Endodermal cell (in vitro differentiated cells): Measurements from ENCODE around the gene TRIM26. TPM values are rescaled to one million over a fixed set of nuclear protein-coding genes. Genes with fewer than 3 reads are reported as not detected.

Experiments
- DNase-seq: peaks from one replicate; pipeline ENCODE4 v3.0.0-alpha.2; 2017
- H3K27ac ChIP-seq: 2 replicates; pipeline ENCODE4 v1.5.1; 2013; ENCODE audit warnings: mild to moderate bottlenecking, low read depth, low read length, moderate library complexity
- H3K27me3 ChIP-seq: 2 replicates; pipeline ENCODE4 v1.6.1; 2013; ENCODE audit warnings: mild to moderate bottlenecking, low read length, moderate library complexity; ENCODE audit not compliant: insufficient read depth, control insufficient read depth, poor library complexity, severe bottlenecking
- H3K36me3 ChIP-seq: 2 replicates; pipeline ENCODE4 v1.7.0; 2013; ENCODE audit warnings: mild to moderate bottlenecking, low read length, moderate library complexity; ENCODE audit not compliant: control insufficient read depth, insufficient read depth
- H3K4me1 ChIP-seq: one replicate; pipeline ENCODE4 v1.7.0; 2013; ENCODE audit warnings: low read length; ENCODE audit not compliant: control insufficient read depth, insufficient read depth
- H3K4me3 ChIP-seq: 2 replicates; pipeline ENCODE4 v1.5.1; 2013; ENCODE audit warnings: mild to moderate bottlenecking, low read length, moderate library complexity
- H3K9ac ChIP-seq: 2 replicates; pipeline ENCODE4 v1.6.1; 2013; ENCODE audit warnings: mild to moderate bottlenecking, low read length, moderate library complexity; ENCODE audit not compliant: poor library complexity, severe bottlenecking; ENCODE audit errors: extremely low read depth
- H3K9me3 ChIP-seq: 2 replicates; pipeline ENCODE4 v1.6.1; 2013; ENCODE audit warnings: mild to moderate bottlenecking, low read length, moderate library complexity; ENCODE audit not compliant: control insufficient read depth
- H3K27ac Mint-ChIP-seq: 2 replicates; pipeline ENCODE4 v1.8.0; 2020; ENCODE audit warnings: mixed read lengths
- H3K27me3 Mint-ChIP-seq: 2 replicates; pipeline ENCODE4 v1.8.0; 2021; ENCODE audit warnings: mild to moderate bottlenecking, mixed read lengths; ENCODE audit not compliant: insufficient read depth
- H3K36me3 Mint-ChIP-seq: 2 replicates; pipeline ENCODE4 v1.8.0; 2020; ENCODE audit warnings: low read depth, mixed read lengths
- H3K4me1 Mint-ChIP-seq: 2 replicates; pipeline ENCODE4 v1.8.0; 2020; ENCODE audit warnings: mixed read lengths
- H3K4me3 Mint-ChIP-seq: 2 replicates; pipeline ENCODE4 v1.8.0; 2020; ENCODE audit warnings: mild to moderate bottlenecking, moderate library complexity, mixed read lengths
- H3K9me3 Mint-ChIP-seq: 2 replicates; pipeline ENCODE4 v1.8.0; 2020; ENCODE audit warnings: mild to moderate bottlenecking, mixed read lengths
- CTCF ChIP-seq: fragments of 200-600 bp; sonication (generic); conservative IDR thresholded peaks from 2 replicates; pipeline ENCODE4 v1.5.0; 2021; ENCODE audit warnings: antibody characterized with exemption, mild to moderate bottlenecking
- WGBS, 2 experiments: methylation state at CpG; one replicate each; pipeline versions ENCODE4 v1.1.5 to v1.1.7; 2013; ENCODE audit warnings: missing lambda C conversion rate in 2 of 2, mixed read lengths in 1 of 2; ENCODE audit not compliant: insufficient coverage in 1 of 2, insufficient read length in 1 of 2; 5-methylcytosine and 5-hydroxymethylcytosine counted together
- total RNA-seq, 2 donors: library from RNA; stranded (reverse); fragmentation: NEBNext Ultra II Directional in 1 of 2; extraction: Animal tissue kit (Norgen Biotek cat#: 25700) in 1 of 2; gene quantifications; 2 replicates in 1 of 2; 3 replicates in 1 of 2; pipeline ENCODE4 v1.2.1, GENCODE V29; 2021

Gene TRIM26
- total RNA-seq, 2 donors from 2014 or later = 29.3 to 35.3 TPM

GRCh38 chr6:30207619-30208295, 5.4 kb downstream of the TRIM26 start:
- peak overlapping the region; percentile 21 for H3K4me3 Mint-ChIP-seq
- H3K9me3 ChIP-seq = no peaks in the 10 kb centered on the region
- peaks cover 7% of the 10 kb centered on the region for H3K36me3 ChIP-seq
- TF ChIP-seq CTCF = no peak
- no peak overlapping the region for H3K27ac ChIP-seq
- H3K27me3 Mint-ChIP-seq = no peaks in the 10 kb centered on the region
- H3K27me3 ChIP-seq = no peaks in the 10 kb centered on the region
- WGBS, 2 experiments = 71 to 100% methylated on average over 1 to 4 of the region's 4 CpGs
- peaks cover 33% of the 10 kb centered on the region for H3K4me1 ChIP-seq
- peaks cover 75% of the 10 kb centered on the region for H3K4me1 Mint-ChIP-seq
- H3K4me3 ChIP-seq = peak overlapping the region; percentile 64
- peaks cover 20% of the 10 kb centered on the region for H3K36me3 Mint-ChIP-seq
- DNase-seq = no peak
- peak overlapping the region; percentile 3 for H3K9ac ChIP-seq
- peak overlapping the region; percentile 88 for H3K27ac Mint-ChIP-seq
- H3K9me3 Mint-ChIP-seq = no peaks in the 10 kb centered on the region

GRCh38 chr6:30206799-30207618, 6.2 kb downstream of the TRIM26 start:
- Histone ChIP-seq H3K36me3 (peaks cover 14% of the 10 kb centered on the region), H3K4me3 (peak overlapping the region; percentile 64), H3K9ac (peak overlapping the region; percentile 16), H3K27me3 (no peaks in the 10 kb centered on the region), H3K9me3 (no peaks in the 10 kb centered on the region), H3K27ac (no peak overlapping the region), H3K4me1 (peaks cover 33% of the 10 kb centered on the region)
- Mint-ChIP-seq H3K36me3 (peaks cover 21% of the 10 kb centered on the region), H3K9me3 (no peaks in the 10 kb centered on the region), H3K27me3 (no peaks in the 10 kb centered on the region), H3K27ac (peak overlapping the region; percentile 88), H3K4me1 (peaks cover 68% of the 10 kb centered on the region), H3K4me3 (peak overlapping the region; percentile 21)
- no peak for TF ChIP-seq CTCF
- DNase-seq = peak; percentile 85
- 29 to 34% methylated on average over 5 to 11 of the region's 11 CpGs for WGBS, 2 experiments

- peak overlapping the region; percentile 88 for H3K27ac Mint-ChIP-seq
Measured at GRCh38 chr6:30206152-30206551, 7.1 kb downstream of the TRIM26 start.

More at GRCh38 chr6:30206152-30206551, 7.1 kb downstream of the TRIM26 start:
- Histone ChIP-seq H3K9ac (no peak overlapping the region), H3K4me3 (peak overlapping the region; percentile 64), H3K27ac (no peak overlapping the region), H3K27me3 (no peaks in the 10 kb centered on the region), H3K36me3 (peaks cover 21% of the 10 kb centered on the region), H3K9me3 (no peaks in the 10 kb centered on the region), H3K4me1 (peaks cover 33% of the 10 kb centered on the region)
- WGBS, 2 experiments = 78% methylated on average over 5 to 7 of the region's 7 CpGs
- Mint-ChIP-seq H3K9me3 (no peaks in the 10 kb centered on the region), H3K36me3 (peaks cover 25% of the 10 kb centered on the region), H3K27me3 (no peaks in the 10 kb centered on the region), H3K4me3 (peak overlapping the region; percentile 32), H3K4me1 (peaks cover 60% of the 10 kb centered on the region)
- DNase-seq = no peak
- TF ChIP-seq CTCF = peak; percentile 26
